ENCODE results near the gene DIO2. TPM values are rescaled to one million over a fixed set of nuclear protein-coding genes. Genes with fewer than 3 reads are reported as not detected.

DIO2 gene
- 21.2 TPM for total RNA-seq

- no peak for FAIRE-seq
- DNase-seq (ENCODE audit: low spot score in 2 of 2), result peak; percentile 5
Measured at GRCh38 chr14:80211153-80212022, at the start of gene DIO2. TSS of gene DIO2 (minus strand) at chr14:80211504. CDS start at chr14:80211472, 32 bp downstream.

DNA sequence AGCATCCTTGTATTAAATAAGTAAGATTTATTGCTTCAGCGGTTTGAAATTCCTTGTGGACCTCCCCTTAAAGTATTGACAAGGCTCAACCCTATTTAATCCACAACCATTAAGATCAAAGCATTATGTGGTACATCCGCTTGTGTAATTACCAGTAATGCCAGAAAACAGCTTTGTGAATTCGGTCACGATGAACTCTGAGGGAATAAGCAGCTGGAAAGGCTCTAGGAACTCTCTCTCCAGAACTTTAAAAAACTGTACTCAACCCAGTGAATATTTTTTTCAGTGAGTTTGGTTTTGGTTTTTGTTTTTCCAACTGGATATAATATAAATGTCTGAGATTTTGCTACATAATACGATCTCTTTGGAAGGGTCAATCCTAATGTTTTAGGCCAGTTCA lies 49.3 kb upstream of the DIO2 start:
- DNase-seq (ENCODE audit: low spot score in 2 of 2), result no peak

DNA sequence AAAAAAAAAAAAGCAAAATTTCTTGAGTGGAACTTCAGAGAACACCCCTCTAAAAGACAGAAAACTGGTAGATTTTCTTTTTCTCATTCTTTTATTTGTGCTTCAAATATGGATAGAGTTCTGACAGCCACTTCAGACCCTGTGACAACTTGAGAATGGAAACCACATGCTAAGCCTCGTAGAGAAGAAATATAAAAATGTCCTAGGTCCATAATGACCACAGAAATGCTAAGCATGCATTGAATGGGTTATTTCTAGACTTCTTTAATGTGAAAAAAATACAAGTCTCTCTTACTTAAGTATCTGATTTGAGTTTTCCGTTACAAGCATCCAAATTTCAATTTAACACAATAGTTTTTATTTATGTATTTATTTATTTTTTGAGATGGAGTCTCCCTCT lies 28.3 kb upstream of the DIO2 start:
- DNase-seq (ENCODE audit: low spot score in 2 of 2), result no peak
- FAIRE-seq, result no peak

More for the DNA sequence above, 49.3 kb upstream of the DIO2 start:
- no peak for FAIRE-seq

DNA sequence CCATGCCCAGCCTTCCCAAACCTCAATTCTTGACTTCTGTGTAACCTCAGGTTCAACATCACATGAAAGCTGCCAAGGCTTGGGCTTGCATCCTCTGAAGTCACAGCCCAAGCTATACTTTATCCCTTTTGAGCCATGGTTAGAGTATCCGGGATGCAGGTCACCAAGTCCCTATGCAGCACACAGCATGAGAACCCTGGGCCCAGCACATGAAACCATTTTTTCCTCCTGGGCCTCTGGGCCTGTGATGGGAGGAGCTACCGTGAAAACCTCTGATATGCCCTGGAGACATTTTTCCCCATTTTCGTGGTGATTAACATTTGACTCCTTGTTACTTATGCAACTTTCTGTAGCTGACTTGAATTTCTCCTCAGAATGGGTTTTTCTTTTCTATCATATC lies 25.8 kb upstream of the DIO2 start:
- DNase-seq (ENCODE audit: low spot score in 2 of 2) (no peak), FAIRE-seq (no peak)

DNA sequence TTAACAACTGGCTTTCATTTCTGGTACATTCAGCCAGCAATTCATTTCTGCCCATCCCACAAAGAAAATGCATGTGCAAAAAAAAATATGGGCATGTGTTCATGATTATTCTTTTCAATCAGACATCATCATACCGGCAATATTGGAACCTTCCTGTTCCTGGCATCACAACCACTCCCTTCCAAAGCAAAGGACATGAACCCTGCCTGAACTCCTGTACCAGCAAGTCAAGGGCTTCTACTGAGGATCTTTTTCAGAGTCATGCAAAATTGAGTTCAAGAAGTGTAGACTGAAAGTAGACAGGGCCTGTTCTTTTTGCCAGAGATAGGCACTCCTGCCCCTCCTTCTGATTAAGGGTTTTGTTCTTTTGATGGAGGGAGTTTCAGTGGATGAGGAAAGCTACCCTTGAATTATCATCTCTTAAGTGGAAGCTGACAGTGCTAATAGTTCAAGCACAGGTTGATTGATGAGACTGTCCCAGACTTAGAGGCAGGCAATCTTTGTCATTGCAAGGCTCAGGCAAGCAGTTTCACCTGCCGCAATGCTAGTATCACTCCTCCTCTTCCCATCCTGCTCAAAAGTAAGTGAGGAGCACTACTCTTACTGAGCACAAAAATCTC lies 22.3 kb upstream of the DIO2 start:
- no peak for DNase-seq (ENCODE audit: low spot score in 2 of 2)
- no peak for FAIRE-seq

DNA sequence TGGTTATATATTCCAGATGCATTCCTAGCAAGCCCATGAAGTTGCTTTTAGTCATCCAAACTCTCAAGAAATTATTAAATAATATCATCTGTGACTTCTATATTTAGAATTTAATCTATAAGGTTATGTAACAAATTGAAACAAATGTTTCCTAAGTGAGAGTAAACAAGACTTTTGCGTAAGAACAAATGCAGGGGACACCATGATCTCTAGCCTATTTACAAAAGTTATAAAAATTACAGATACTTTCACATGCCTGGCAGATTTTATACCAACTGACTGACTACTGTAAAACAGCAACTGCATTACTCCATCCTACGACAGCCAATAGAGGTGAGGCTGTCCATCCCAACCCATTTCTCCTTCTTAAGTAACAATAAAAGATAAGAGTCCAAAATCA lies 20.4 kb upstream of the DIO2 start:
- DNase-seq (ENCODE audit: low spot score in 2 of 2) (no peak), FAIRE-seq (no peak)

- no peak for FAIRE-seq
Measured at GRCh38 chr14:80223696-80224465, 12.6 kb upstream of the DIO2 start.

DNA sequence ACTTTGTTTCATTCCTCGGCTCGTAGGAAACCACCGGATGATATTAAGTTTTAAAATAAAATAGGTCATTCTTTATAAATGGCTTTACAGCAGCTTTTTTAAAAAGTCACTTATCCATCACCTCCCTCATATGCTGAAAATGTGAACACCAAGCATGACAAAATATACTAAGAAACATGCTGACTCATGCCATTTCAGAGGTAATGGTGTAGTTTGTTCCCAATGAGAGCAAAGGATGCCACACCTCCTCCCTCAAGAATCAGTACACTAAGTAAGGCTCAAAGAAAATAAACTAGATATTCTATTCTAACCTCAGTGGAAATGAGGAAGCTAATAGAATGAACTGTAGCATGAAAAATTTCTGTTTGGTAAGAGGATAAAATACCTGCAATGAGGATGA lies 5.5 kb upstream of the DIO2 start:
- no peak for DNase-seq (ENCODE audit: low spot score in 2 of 2)
- no peak for FAIRE-seq

More at GRCh38 chr14:80223696-80224465, 12.6 kb upstream of the DIO2 start:
- DNase-seq (ENCODE audit: low spot score in 2 of 2), result no peak

DNA sequence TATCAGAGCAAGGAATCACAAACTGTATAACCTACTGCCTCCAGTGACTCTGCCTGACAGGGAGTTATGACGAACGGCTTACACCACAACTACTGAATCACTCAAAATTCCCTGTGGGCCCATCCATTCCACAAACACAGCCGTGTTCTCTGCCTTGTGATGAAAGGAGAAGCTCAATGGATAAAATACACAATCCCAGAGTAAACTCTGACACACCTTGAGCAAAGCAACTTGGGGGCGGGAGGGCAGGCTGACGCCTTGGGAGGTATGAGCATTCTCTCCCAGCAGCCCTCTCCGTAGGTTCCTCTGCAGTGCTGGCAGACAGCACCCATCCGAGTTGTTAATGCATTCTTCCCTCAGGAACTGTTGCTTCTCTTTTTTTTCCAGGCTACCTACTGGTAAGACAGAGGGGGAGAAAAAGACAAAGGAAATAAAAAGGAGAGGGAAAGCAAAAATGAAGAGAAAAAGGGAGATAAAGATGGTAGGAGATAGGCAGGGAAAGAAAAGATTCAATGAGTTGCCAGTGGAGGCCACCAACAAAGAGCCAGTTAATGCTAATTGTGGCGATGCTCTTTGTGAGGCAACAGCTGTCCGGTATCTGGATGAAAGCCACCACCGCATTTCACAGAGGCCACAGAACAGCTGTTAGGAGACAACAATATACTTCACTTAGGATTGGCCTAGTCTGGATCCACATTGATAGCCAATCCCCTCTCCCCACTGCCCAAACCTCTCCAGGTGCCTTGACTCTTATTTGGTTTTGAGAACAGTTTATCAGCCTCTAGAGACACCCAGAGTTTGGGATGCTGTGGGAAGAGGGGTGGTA lies 4.7 kb upstream of the DIO2 start:
- no peak for FAIRE-seq
- DNase-seq (ENCODE audit: low spot score in 2 of 2), result no peak

DNA sequence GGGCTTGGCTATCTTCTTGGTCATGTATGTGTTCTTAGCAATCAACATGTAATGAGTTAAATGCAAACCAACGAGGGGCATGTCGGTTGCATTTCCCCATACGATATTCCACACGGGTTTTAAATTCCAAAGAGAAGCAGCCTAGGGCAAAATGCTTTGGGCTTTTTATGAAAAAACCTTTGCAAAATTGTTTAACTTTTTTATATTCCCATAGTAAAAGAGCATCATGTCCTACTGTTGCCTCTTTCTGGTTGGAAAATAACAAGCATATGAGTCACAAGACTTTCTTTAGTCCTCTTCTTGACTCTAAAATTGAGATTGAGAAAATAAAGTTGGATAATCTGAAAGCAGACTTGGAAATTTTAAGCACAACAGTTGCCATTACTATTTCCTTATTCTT lies 3.8 kb upstream of the DIO2 start:
- FAIRE-seq (no peak), DNase-seq (ENCODE audit: low spot score in 2 of 2) (no peak)

DNA sequence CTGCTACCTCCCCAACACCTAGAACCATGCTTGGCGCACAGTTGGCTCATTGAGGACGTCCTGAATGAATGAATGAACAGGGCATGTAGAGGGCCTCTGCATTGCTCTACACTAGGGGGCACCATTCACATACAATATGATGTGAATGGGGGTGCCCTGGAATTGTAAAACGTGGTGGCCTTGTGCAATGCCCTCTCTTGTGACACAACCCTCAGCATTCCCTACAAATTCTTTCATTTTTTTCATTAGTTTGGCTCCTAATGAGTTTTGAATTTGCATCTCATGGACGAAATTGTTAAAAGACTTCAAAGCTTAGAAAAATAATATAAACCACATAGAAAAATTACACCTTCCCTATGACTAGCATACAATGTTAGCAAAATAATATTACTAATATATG lies 2.3 kb upstream of the DIO2 start:
- FAIRE-seq (no peak), DNase-seq (ENCODE audit: low spot score in 2 of 2) (no peak)

DNA sequence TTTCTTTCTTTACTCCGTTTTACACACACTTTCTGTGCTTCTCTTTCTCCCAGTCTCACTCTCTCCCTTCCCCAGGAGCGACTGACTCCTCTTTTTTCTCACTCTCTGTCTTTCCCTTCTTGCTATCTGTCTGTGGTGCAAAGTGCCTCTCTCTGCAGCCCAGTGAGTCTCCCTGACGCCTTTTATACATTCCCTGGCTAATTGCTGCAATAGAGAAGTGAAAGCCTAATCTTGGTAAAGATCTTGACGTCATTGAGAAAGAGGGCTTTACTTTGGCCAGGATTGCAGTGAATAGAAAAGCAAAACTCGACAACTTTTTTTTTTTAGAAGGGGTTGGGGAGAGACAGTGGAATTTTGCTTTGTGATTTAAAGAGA lies 706 bp upstream of the DIO2 start:
- FAIRE-seq, result no peak
- DNase-seq (ENCODE audit: low spot score in 2 of 2), result peak in 1 of 2 donors; percentile 8

DNA sequence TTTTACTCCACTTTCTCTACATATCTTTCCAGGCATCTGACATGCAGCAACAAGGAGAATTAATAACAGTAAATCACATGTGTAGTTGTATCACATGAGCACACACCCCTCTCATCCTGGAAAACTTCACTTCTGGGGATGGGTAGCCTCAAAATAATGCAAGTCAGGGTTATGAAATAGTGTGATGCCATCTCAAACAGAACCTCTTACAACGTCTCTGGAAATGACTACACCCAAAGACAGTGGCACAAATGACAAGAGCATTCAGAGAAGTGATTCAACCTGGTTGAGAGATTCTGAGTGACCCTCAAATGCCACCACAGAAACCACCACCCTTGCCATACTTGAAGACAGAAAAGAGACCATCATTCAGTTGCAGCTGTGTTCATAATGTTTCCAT lies 2.8 kb downstream of the DIO2 start:
- DNase-seq (ENCODE audit: low spot score in 2 of 2) (no peak), FAIRE-seq (no peak)

- DNase-seq (ENCODE audit: low spot score in 2 of 2) (no peak), FAIRE-seq (no peak)
Measured at GRCh38 chr14:80206351-80207080, 4.8 kb downstream of the DIO2 start.

- DNase-seq (ENCODE audit: low spot score in 2 of 2) (no peak), FAIRE-seq (no peak)
Measured at GRCh38 chr14:80202888-80203562, 8.3 kb downstream of the DIO2 start.

GRCh38 chr14:80200093-80200492 lies 11.2 kb downstream of the DIO2 start:
- DNase-seq (ENCODE audit: low spot score in 2 of 2), result no peak
- no peak for FAIRE-seq

DNA sequence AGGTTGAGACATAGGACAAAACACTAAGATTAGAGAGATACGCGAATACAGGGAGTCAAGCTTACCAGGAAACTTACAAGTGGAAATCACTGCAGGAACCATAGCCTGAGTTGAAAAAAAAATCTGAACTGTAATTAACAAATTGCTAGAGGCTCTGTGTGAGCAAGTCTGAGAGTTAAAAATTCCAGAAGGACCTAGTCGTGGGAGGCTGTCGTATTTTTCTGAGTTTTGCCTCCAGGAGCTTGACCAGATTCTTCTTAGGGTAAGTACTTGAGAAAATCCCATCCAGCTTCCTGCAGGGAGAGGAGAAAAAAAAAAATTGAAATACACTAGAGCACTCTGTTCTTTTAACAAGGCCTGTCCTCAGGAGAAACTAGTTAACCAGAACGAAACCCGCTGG lies 22.7 kb downstream of the DIO2 start:
- FAIRE-seq, result no peak
- no peak for DNase-seq (ENCODE audit: low spot score in 2 of 2)

DNA sequence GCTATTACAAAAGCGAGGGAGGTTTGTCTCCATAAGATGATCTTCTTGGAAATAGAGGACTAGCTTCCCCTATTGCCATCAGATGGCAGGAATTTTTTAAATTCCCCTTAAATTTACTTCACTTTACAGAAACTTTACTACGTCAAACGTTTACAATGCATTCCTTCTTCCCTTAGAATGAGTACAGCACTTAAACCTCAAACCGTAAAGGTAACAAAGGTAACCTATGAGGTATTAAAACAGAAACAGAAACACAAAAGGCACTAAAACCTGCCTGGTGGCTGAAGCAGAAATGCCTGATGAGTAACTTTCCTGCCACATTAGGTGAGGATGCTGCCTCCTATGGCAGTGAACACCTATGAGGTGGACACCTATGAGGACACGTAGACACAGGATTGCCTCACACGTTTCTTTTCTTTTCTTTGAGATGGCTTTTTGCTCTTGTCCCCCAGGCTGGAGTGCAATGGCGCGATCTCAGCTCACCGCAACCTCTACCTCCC lies 25.0 kb downstream of the DIO2 start:
- FAIRE-seq, result no peak
- no peak for DNase-seq (ENCODE audit: low spot score in 2 of 2)

GRCh38 chr14:80176893-80177292 lies 34.4 kb downstream of the DIO2 start:
- no peak for FAIRE-seq

More at GRCh38 chr14:80176893-80177292, 34.4 kb downstream of the DIO2 start:
- DNase-seq (ENCODE audit: low spot score in 2 of 2), result no peak
